Astrocyte (in vitro differentiated cells and primary cell): Measurements from ENCODE around the gene LMOD1. TPM values are rescaled to one million over a fixed set of nuclear protein-coding genes. Genes with fewer than 3 reads are reported as not detected.
A peak's percentile ranks its signal among the peaks of the same experiment; 100 is the strongest.

Source experiments
- DNase-seq: peaks from one replicate; pipeline ENCODE4 v3.0.0-alpha.2; 2010; ENCODE audit warnings: low read depth
- FAIRE-seq: peaks from 2 replicates; lab custom pipeline; 2011; peaks lifted over from hg19 to GRCh38; lab: Jason Lieb, UNC
- H2AFZ ChIP-seq: 2 replicates; pipeline ENCODE4 v1.6.0; 2012; ENCODE audit warnings: low read depth, low read length, inconsistent platforms
- H3K27ac ChIP-seq: 2 replicates; pipeline ENCODE4 v1.5.1; 2011; ENCODE audit warnings: low read depth, low read length, inconsistent platforms
- H3K27me3 ChIP-seq: 2 replicates; pipeline ENCODE4 v1.6.0; 2011; ENCODE audit warnings: low read length, inconsistent platforms; ENCODE audit not compliant: insufficient read depth
- H3K36me3 ChIP-seq: 2 replicates; pipeline ENCODE4 v1.5.1; 2011; ENCODE audit warnings: low read length, inconsistent platforms; ENCODE audit not compliant: insufficient read depth
- H3K4me1 ChIP-seq: 2 replicates; pipeline ENCODE4 v1.5.1; 2011; ENCODE audit warnings: low read length, inconsistent platforms; ENCODE audit not compliant: insufficient read depth
- H3K4me2 ChIP-seq: 2 replicates; pipeline ENCODE4 v1.6.0; 2012; ENCODE audit warnings: low read length, inconsistent platforms
- H3K4me3 ChIP-seq: 2 replicates; pipeline ENCODE4 v1.5.1; 2011; ENCODE audit warnings: low read depth, mild to moderate bottlenecking, low read length, inconsistent platforms; ENCODE audit not compliant: insufficient read depth
- H3K79me2 ChIP-seq: 2 replicates; pipeline ENCODE4 v1.6.0; 2012; ENCODE audit warnings: mild to moderate bottlenecking, low read length, inconsistent platforms; ENCODE audit not compliant: insufficient read depth
- H3K9ac ChIP-seq: 2 replicates; pipeline ENCODE4 v1.6.0; 2012; ENCODE audit warnings: mild to moderate bottlenecking, low read length, inconsistent platforms
- H3K9me3 ChIP-seq: 2 replicates; pipeline ENCODE4 v1.5.1; 2012; ENCODE audit warnings: low read depth, mild to moderate bottlenecking, low read length, inconsistent platforms; ENCODE audit not compliant: insufficient read depth
- H4K20me1 ChIP-seq: 2 replicates; pipeline ENCODE4 v1.6.0; 2012; ENCODE audit warnings: low read length, inconsistent platforms; ENCODE audit not compliant: insufficient read depth
- H3K27ac Mint-ChIP-seq: one replicate; pipeline ENCODE4 v1.8.0; 2021; ENCODE audit warnings: mild to moderate bottlenecking, mixed read lengths; ENCODE audit not compliant: unreplicated experiment
- H3K27me3 Mint-ChIP-seq: one replicate; pipeline ENCODE4 v1.8.0; 2021; ENCODE audit warnings: low read depth, mixed read lengths; ENCODE audit not compliant: unreplicated experiment
- H3K36me3 Mint-ChIP-seq: one replicate; pipeline ENCODE4 v1.8.0; 2021; ENCODE audit warnings: low read depth, mixed read lengths; ENCODE audit not compliant: unreplicated experiment
- H3K4me1 Mint-ChIP-seq: one replicate; pipeline ENCODE4 v1.8.0; 2021; ENCODE audit warnings: low read depth, mixed read lengths; ENCODE audit not compliant: unreplicated experiment
- H3K4me3 Mint-ChIP-seq: one replicate; pipeline ENCODE4 v1.8.0; 2021; ENCODE audit warnings: mild to moderate bottlenecking, moderate library complexity, mixed read lengths; ENCODE audit not compliant: unreplicated experiment
- H3K9me3 Mint-ChIP-seq: one replicate; pipeline ENCODE4 v1.8.0; 2021; ENCODE audit warnings: mild to moderate bottlenecking, mixed read lengths; ENCODE audit not compliant: unreplicated experiment
- EZH2 ChIP-seq: IDR thresholded peaks from 2 replicates; pipeline ENCODE4 v1.6.1; 2012; ENCODE audit warnings: mild to moderate bottlenecking, low read length, inconsistent platforms; ENCODE audit not compliant: insufficient read depth
- total RNA-seq: library from RNA; stranded (reverse); gene quantifications from 2 replicates; pipeline ENCODE4 v1.2.1, GENCODE V29; 2021
- TF ChIP-seq, protein P1 (sequence below): IDR thresholded peaks from 2 replicates; pipeline ENCODE4 v1.5.1; 2011; ENCODE audit warnings: low read depth, mild to moderate bottlenecking, inconsistent platforms, low read length, moderate library complexity; ENCODE audit not compliant: insufficient read depth

Gene LMOD1
- total RNA-seq, 1 donor from 2014 or later = 13.2 TPM

DNA sequence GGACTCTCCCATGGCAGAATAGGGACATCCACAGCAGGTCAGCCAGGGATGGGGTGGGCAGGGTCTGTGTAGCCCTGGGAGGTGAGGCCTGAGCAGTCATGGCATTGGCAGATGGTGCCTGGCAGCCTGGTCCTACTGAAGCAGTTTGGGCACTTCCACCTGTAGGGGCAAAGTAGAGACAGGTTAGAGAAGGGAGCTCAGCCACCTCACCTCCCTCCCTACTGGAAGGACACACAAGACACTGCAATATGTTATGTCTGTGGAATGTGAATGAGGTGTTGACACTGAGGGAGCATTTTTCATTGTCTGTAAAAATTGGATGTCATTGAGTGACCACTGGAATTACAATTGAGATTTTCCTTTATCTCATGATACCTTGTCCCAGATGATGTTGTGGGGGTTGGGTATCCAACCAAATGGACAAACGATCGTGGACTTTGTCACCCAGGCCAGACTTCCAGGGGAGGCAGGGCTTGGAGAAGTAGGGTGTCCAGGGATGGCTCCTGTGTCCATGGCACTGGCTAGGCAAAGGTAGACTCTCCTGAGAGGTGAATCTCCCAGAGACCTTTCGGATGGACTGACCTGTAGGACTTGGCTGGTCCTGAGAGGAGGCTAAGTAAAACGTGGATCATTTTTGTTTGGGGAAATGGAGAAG, 48.0 kb downstream of the LMOD1 start:
- Mint-ChIP-seq H3K27me3 (peaks cover 11% of the 10 kb centered on the region), H3K9me3 (peaks cover 3% of the 10 kb centered on the region), H3K4me3 (no peak overlapping the region), H3K4me1 (peaks cover 27% of the 10 kb centered on the region), H3K27ac (no peak overlapping the region), H3K36me3 (peaks cover 33% of the 10 kb centered on the region)
- Histone ChIP-seq H3K9ac (no peak overlapping the region), H3K4me2 (no peak overlapping the region), H3K79me2 (no peaks in the 10 kb centered on the region), H2AFZ (no peak overlapping the region), H3K27me3 (no peaks in the 10 kb centered on the region), H3K36me3 (no peaks in the 10 kb centered on the region), H3K4me3 (no peak overlapping the region), H3K27ac (no peak overlapping the region), H4K20me1 (no peaks in the 10 kb centered on the region), H3K4me1 (peaks cover 18% of the 10 kb centered on the region), H3K9me3 (no peaks in the 10 kb centered on the region)
- FAIRE-seq (peak; percentile 20), DNase-seq (no peak)
- TF ChIP-seq, protein P1, sequence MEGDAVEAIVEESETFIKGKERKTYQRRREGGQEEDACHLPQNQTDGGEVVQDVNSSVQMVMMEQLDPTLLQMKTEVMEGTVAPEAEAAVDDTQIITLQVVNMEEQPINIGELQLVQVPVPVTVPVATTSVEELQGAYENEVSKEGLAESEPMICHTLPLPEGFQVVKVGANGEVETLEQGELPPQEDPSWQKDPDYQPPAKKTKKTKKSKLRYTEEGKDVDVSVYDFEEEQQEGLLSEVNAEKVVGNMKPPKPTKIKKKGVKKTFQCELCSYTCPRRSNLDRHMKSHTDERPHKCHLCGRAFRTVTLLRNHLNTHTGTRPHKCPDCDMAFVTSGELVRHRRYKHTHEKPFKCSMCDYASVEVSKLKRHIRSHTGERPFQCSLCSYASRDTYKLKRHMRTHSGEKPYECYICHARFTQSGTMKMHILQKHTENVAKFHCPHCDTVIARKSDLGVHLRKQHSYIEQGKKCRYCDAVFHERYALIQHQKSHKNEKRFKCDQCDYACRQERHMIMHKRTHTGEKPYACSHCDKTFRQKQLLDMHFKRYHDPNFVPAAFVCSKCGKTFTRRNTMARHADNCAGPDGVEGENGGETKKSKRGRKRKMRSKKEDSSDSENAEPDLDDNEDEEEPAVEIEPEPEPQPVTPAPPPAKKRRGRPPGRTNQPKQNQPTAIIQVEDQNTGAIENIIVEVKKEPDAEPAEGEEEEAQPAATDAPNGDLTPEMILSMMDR = no peak
- no peak for TF ChIP-seq EZH2

DNA sequence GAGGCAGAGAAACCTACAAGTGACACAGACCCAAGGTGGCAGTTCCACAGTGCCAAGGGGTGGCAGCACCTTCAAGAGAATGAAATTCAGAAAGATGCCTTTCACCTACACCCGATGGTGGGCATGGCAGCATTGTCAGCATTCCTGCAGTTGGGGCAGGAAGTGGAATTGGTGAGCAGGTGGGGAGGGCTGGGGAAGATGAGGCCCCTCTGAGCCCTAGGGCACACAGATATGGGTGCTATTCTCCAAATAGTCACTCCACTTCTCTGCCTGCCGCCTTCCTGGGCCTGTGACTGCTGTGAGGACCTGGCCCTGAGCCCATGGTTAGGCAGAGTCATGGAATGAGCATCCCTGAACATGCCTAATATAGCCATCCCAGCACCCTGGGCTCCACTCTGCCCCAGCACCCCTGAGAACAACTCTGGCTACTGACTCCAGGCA, 49.4 kb downstream of the LMOD1 start:
- Histone ChIP-seq H3K4me3 (no peak overlapping the region), H3K4me2 (peak overlapping the region; percentile 0), H3K27ac (no peak overlapping the region), H3K79me2 (no peaks in the 10 kb centered on the region), H4K20me1 (no peaks in the 10 kb centered on the region), H2AFZ (no peak overlapping the region), H3K9me3 (no peaks in the 10 kb centered on the region), H3K27me3 (no peaks in the 10 kb centered on the region), H3K36me3 (no peaks in the 10 kb centered on the region), H3K9ac (no peak overlapping the region), H3K4me1 (peaks cover 10% of the 10 kb centered on the region)
- TF ChIP-seq, protein P1 = no peak
- TF ChIP-seq EZH2 = no peak
- DNase-seq (peak; percentile 60), FAIRE-seq (no peak)
- Mint-ChIP-seq H3K4me1 (peaks cover 17% of the 10 kb centered on the region), H3K4me3 (no peak overlapping the region), H3K27ac (no peak overlapping the region), H3K27me3 (peaks cover 16% of the 10 kb centered on the region), H3K36me3 (peaks cover 34% of the 10 kb centered on the region), H3K9me3 (peaks cover 3% of the 10 kb centered on the region)
